ENCODE data around the gene RLN3. TPM values are rescaled to one million over a fixed set of nuclear protein-coding genes. Genes with fewer than 3 reads are reported as not detected.
A peak's percentile ranks its signal among the peaks of the same experiment; 100 is the strongest.
"Not testable (repeated sequence)": the region's sequence is repeated elsewhere in the genome, so short reads cannot be mapped to it uniquely, and the experiment has no call there.

The RLN3 gene
- total RNA-seq, 3 donors from 2014 or later, result not detected

DNA sequence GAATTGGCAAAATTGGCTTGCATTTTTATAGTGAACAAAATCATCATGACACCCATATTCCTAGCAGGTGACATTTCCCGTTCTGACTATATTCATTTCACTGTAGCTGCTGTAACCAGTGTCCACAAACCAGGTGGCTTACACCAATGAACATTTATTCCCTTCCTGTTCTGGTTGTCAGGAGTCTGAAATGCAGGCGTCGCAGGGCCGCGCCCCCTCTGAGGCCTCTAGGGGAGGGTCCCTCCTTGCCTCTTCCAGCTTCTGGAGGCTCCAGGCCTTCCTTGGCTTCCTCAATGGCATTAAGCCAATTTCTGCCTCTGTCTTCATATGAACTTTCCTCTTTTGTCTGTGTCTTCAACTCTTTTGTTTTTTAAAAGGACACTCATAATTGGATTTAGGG is 6.5 kb upstream of the RLN3 start:
- no peak for DNase-seq (ENCODE audit: low spot score in 2 of 2)
- no peaks in the 10 kb centered on the region for H3K4me1 ChIP-seq
- TF ChIP-seq POLR2AphosphoS5 (IDR thresholded peaks at IDR 0.05), result no peak

DNA sequence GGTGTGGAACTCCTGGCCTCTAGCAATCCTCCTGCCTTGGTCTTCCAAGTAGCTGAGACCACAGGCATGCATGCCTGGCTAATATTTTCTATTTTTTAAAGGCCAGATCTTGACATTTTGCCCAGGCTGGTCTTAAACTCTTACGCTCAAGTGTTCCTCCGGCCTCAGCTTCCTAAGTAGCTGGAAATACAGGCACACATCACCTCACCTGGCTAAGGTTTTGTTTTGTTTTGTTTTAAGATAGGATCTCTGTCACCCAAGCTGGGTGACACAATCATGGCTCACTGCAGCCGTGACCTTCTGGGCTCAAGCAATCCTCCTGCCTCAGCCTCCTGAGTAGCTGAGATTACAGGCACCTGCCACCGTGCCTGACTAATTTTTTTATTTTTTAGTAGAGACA is 5.5 kb upstream of the RLN3 start:
- H3K4me1 ChIP-seq, result no peaks in the 10 kb centered on the region
- TF ChIP-seq, protein P1, sequence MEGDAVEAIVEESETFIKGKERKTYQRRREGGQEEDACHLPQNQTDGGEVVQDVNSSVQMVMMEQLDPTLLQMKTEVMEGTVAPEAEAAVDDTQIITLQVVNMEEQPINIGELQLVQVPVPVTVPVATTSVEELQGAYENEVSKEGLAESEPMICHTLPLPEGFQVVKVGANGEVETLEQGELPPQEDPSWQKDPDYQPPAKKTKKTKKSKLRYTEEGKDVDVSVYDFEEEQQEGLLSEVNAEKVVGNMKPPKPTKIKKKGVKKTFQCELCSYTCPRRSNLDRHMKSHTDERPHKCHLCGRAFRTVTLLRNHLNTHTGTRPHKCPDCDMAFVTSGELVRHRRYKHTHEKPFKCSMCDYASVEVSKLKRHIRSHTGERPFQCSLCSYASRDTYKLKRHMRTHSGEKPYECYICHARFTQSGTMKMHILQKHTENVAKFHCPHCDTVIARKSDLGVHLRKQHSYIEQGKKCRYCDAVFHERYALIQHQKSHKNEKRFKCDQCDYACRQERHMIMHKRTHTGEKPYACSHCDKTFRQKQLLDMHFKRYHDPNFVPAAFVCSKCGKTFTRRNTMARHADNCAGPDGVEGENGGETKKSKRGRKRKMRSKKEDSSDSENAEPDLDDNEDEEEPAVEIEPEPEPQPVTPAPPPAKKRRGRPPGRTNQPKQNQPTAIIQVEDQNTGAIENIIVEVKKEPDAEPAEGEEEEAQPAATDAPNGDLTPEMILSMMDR (IDR thresholded peaks at IDR 0.05), result no peak
- no peak for TF ChIP-seq POLR2A (IDR thresholded peaks at IDR 0.05)
- no peak for TF ChIP-seq POLR2AphosphoS5 (IDR thresholded peaks at IDR 0.05)
- H3K27ac ChIP-seq, result peak overlapping the region; percentile 48 to 61
- no peaks in the 10 kb centered on the region for H3K36me3 ChIP-seq
- no peaks in the 10 kb centered on the region for H3K9me3 ChIP-seq
- intact Hi-C loops (cut with DNase I; ENCODE audit: low total_unique reads), result no loop called here
- DNase-seq (ENCODE audit: low spot score in 2 of 2), result peak in 1 of 2 donors; percentile 39
- no peak overlapping the region for H3K4me3 ChIP-seq
- no peaks in the 10 kb centered on the region for H3K27me3 ChIP-seq

More for the DNA sequence above, 6.5 kb upstream of the RLN3 start:
- Histone ChIP-seq H3K27ac (peak overlapping the region in 1 of 2 donors; percentile 61), H3K4me3 (no peak overlapping the region), H3K9me3 (no peaks in the 10 kb centered on the region), H3K36me3 (no peaks in the 10 kb centered on the region), H3K27me3 (no peaks in the 10 kb centered on the region)
- intact Hi-C loops (cut with DNase I; ENCODE audit: low total_unique reads), result no loop called here

DNA sequence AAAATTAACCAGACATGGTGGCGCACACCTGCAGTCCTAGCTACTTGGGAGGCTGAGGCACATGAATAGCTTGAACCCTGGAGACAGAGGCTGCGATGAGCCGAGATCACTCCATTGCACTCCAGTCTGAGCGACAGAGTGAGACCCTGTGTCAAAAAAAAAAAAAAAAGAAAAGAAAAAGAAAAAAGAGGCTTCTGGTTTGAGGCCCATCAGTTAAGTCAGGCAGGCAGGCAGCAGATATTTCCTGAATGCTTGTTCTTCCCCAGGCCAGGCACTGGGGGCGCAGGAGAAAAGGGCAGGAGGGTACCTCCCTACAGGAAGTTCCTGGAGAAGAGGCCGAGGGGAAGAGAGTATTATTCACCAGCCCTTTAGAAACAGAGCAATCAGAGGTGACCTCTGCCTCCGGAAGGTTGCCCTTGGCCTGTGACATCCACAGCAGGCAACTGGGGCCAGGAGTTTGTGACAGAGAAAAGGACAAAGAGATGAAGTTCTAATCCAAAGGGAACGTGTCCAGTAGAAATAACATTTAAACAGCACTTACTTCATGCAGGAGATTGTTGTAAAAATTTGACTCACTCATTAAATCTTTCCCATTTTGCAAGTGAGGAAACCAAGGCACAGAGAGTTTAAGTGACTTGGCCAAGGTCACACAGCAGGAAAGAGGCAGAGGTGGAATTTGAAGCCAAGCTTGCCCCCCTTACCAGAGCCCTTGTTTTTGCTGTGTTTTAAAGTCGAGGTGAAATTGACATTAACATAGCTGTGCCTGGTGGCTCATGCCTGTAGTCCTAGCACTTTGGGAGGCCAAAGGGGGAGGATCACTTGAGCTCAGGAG is 4.3 kb upstream of the RLN3 start:
- Histone ChIP-seq H3K36me3 (no peaks in the 10 kb centered on the region), H3K4me1 (no peaks in the 10 kb centered on the region), H3K4me3 (no peak overlapping the region), H3K27ac (peak overlapping the region; percentile 61 to 69), H3K27me3 (no peaks in the 10 kb centered on the region), H3K9me3 (no peaks in the 10 kb centered on the region)
- intact Hi-C loops (cut with DNase I; ENCODE audit: low total_unique reads), result no loop called here
- TF ChIP-seq POLR2AphosphoS5 (IDR thresholded peaks at IDR 0.05), result peak in 1 of 3 donors; percentile 13
- TF ChIP-seq POLR2A (IDR thresholded peaks at IDR 0.05), result no peak
- TF ChIP-seq, protein P1 (IDR thresholded peaks at IDR 0.05), result peak; percentile 36 to 51 (median 37)
- no peak for DNase-seq (ENCODE audit: low spot score in 2 of 2)

DNA sequence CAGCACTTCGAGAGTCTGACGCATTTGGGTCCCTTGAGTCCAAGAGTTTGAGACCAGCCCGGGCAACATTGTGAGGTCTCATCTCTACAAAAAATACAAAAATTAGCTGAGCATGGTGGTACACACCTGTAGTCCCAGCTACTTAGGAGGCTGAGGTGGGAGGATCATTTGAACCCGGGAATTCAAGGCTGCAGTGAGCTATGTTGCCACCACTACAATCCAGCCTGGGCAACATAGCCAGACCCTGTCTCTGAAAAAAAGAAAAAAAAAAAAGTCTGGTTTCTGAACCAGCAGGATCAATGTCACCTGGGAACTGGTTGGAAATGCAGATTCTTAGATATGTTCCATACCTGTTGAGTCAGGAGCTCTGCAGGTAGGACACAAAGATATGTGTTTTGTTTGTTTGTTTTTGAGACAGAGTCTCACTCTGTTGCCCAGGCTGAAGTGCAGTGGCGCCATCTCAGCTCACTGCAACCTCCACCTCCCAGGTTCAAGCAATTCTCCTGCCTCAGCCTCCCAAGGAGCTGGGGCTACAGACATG is 1.2 kb upstream of the RLN3 start:
- H3K4me1 ChIP-seq; H3K27ac ChIP-seq; DNase-seq (ENCODE audit: low spot score in 2 of 2); H3K4me3 ChIP-seq; H3K27me3 ChIP-seq; intact Hi-C loops (cut with DNase I; ENCODE audit: low total_unique reads); H3K9me3 ChIP-seq; H3K36me3 ChIP-seq: not testable (repeated sequence)

DNA sequence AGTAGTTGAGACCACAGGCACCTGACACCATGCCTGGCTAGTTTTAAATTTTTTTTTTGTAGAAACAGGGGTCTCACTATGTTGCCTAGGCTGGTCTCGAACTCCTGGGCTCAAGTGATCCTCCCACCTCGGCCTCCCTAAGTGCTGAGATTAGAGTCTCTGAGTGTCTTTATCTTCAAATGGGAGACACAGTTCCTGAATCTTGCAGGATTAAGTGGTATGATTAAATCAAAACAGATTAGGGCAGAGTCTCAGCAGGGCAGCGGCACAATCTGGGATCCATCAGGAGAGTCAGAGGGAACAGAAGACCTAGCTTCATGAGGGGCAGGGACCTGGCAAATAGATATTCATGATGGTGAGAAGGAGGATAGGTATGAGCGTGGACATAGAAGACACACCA is 953 bp downstream of the RLN3 start:
- Histone ChIP-seq H3K36me3 (no peaks in the 10 kb centered on the region), H3K27ac (no peak overlapping the region), H3K27me3 (no peaks in the 10 kb centered on the region), H3K9me3 (no peaks in the 10 kb centered on the region), H3K4me1 (peaks cover 0 to 4% of the 10 kb centered on the region in 2 donors), H3K4me3 (no peak overlapping the region)
- TF ChIP-seq POLR2A (IDR thresholded peaks at IDR 0.05) (no peak), POLR2AphosphoS5 (IDR thresholded peaks at IDR 0.05) (no peak)
- TF ChIP-seq, protein P1 (IDR thresholded peaks at IDR 0.05), result no peak
- intact Hi-C loops (cut with DNase I; ENCODE audit: low total_unique reads), result no loop called here
- DNase-seq (ENCODE audit: low spot score in 2 of 2), result no peak

DNA sequence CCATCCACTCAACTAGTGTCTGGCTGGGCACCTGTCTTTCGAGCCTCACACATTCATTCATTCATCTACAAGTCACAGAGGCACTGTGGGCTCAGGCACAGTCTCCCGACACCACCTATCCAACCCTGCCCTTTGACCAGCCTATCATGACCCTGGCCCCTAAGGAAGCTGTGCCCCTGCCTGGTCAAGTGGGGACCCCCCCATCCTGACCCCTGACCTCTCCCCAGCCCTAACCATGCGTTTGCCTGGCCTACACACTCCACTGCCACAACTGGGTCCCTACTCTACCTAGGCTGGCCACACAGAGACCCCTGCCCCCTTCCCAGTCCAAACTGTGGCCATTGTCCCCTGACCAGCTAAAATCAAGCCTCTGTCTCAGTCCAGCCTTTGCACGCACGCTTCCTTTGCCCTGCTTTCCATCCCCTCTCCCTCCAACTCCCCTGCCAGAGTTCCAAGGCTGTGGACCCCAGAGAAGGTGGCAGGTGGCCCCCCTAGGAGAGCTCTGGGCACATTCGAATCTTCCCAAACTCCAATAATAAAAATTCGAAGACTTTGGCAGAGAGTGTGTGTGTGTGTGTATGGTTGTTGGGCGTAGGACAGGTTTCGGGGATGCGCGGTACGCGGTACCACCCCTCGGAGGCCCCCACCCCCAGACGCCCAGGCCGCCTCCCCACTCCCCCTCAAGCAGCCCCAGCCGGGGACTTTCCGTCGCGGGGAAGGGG is 3.2 kb downstream of the RLN3 start:
- intact Hi-C loops (cut with DNase I; ENCODE audit: low total_unique reads), result no loop called here
- peaks cover 0 to 4% of the 10 kb centered on the region in 2 donors for H3K4me1 ChIP-seq
- no peaks in the 10 kb centered on the region for H3K36me3 ChIP-seq
- no peak for TF ChIP-seq POLR2A (IDR thresholded peaks at IDR 0.05)
- no peak for DNase-seq (ENCODE audit: low spot score in 2 of 2)
- peak overlapping the region; percentile 75 to 79 for H3K27ac ChIP-seq
- peak overlapping the region; percentile 57 to 78 (median 66) for H3K4me3 ChIP-seq
- H3K9me3 ChIP-seq, result no peaks in the 10 kb centered on the region
- H3K27me3 ChIP-seq, result no peaks in the 10 kb centered on the region

All from breast epithelium (tissue), 4 donors.